Trophoblast cell (in vitro differentiated cells and primary cell): ENCODE measurements around the gene MYDGF.

Experiments used
- DNase-seq, 2 donors: peaks; one replicate each; pipeline ENCODE4 v3.0.0-alpha.2; 2016
- H2AFZ ChIP-seq: 2 replicates; pipeline ENCODE4 v1.6.1; 2013; ENCODE audit warnings: low read length, moderate library complexity, mild to moderate bottlenecking; ENCODE audit not compliant: insufficient read depth, poor library complexity
- H2AK5ac ChIP-seq: 2 replicates; pipeline ENCODE4 v1.6.1; 2013; ENCODE audit warnings: mild to moderate bottlenecking, low read length
- H2BK120ac ChIP-seq: 2 replicates; pipeline ENCODE4 v1.6.1; 2013; ENCODE audit warnings: low read length, mild to moderate bottlenecking, moderate library complexity; ENCODE audit not compliant: insufficient read depth, poor library complexity
- H2BK12ac ChIP-seq: 2 replicates; pipeline ENCODE4 v1.6.1; 2013; ENCODE audit warnings: mild to moderate bottlenecking, low read length, moderate library complexity
- H2BK5ac ChIP-seq: 2 replicates; pipeline ENCODE4 v1.6.1; 2013; ENCODE audit warnings: low read length, low read depth, moderate library complexity, mild to moderate bottlenecking; ENCODE audit not compliant: poor library complexity
- H3K14ac ChIP-seq: 2 replicates; pipeline ENCODE4 v1.6.1; 2013; ENCODE audit warnings: mild to moderate bottlenecking, low read length
- H3K18ac ChIP-seq: 2 replicates; pipeline ENCODE4 v1.6.1; 2013; ENCODE audit warnings: mild to moderate bottlenecking, low read length
- H3K23ac ChIP-seq: 2 replicates; pipeline ENCODE4 v1.6.1; 2013; ENCODE audit warnings: low read length
- H3K27ac ChIP-seq: 2 replicates; pipeline ENCODE4 v1.5.1; 2013; ENCODE audit warnings: low read depth, mild to moderate bottlenecking, inconsistent platforms, low read length, moderate library complexity
- H3K27me3 ChIP-seq: 2 replicates; pipeline ENCODE4 v1.6.1; 2013; ENCODE audit warnings: inconsistent platforms, mild to moderate bottlenecking, low read length, moderate library complexity; ENCODE audit not compliant: insufficient read depth
- H3K36me3 ChIP-seq, 2 experiments: 1 replicate in 1 of 2; 2 replicates in 1 of 2; pipeline ENCODE4 v1.6.1; 2013; ENCODE audit warnings: low read length in 2 of 2, mild to moderate bottlenecking in 2 of 2, moderate library complexity in 1 of 2; ENCODE audit not compliant: insufficient read depth in 2 of 2, control insufficient read depth in 1 of 2
- H3K4ac ChIP-seq: 2 replicates; pipeline ENCODE4 v1.6.1; 2013; ENCODE audit warnings: low read depth, mild to moderate bottlenecking, low read length, moderate library complexity
- H3K4me1 ChIP-seq, 2 experiments: 1 replicate in 1 of 2; 2 replicates in 1 of 2; pipeline ENCODE4 v1.6.1; 2013; ENCODE audit warnings: low read length in 2 of 2, mild to moderate bottlenecking in 2 of 2, moderate library complexity in 1 of 2; ENCODE audit not compliant: insufficient read depth in 2 of 2, control insufficient read depth in 1 of 2
- H3K4me2 ChIP-seq: 2 replicates; pipeline ENCODE4 v1.6.1; 2013; ENCODE audit warnings: inconsistent platforms, mild to moderate bottlenecking, low read length, moderate library complexity
- H3K4me3 ChIP-seq: 2 replicates; pipeline ENCODE4 v1.5.1; 2013; ENCODE audit warnings: mild to moderate bottlenecking, low read depth, low read length, inconsistent platforms
- H3K79me1 ChIP-seq: one replicate; pipeline ENCODE4 v1.6.1; 2013; ENCODE audit warnings: low read length
- H3K79me2 ChIP-seq: 2 replicates; pipeline ENCODE4 v1.6.1; 2013; ENCODE audit warnings: low read length, mild to moderate bottlenecking; ENCODE audit not compliant: control insufficient read depth, insufficient read depth, poor library complexity
- H3K9ac ChIP-seq: 2 replicates; pipeline ENCODE4 v1.6.1; 2013; ENCODE audit warnings: mild to moderate bottlenecking, low read length
- H3K9me3 ChIP-seq: 2 replicates; pipeline ENCODE4 v1.6.1; 2013; ENCODE audit warnings: low read depth, mild to moderate bottlenecking, control low read depth, inconsistent platforms, low read length; ENCODE audit not compliant: insufficient read depth
- H4K12ac ChIP-seq: 2 replicates; pipeline ENCODE4 v1.6.1; 2013; ENCODE audit warnings: low read depth, mild to moderate bottlenecking, low read length, moderate library complexity
- H4K8ac ChIP-seq: 2 replicates; pipeline ENCODE4 v1.6.1; 2013; ENCODE audit warnings: low read depth, mild to moderate bottlenecking, low read length, moderate library complexity
- H4K91ac ChIP-seq: one replicate; pipeline ENCODE4 v1.6.1; 2013; ENCODE audit warnings: low read depth, mild to moderate bottlenecking, low read length, moderate library complexity
- WGBS: extraction: QIAGEN DNeasy Blood & Tissue Kit; methylation state at CpG from one replicate; pipeline ENCODE4 v1.1.7; 2013; ENCODE audit warnings: missing lambda C conversion rate; ENCODE audit not compliant: insufficient read length, insufficient coverage; ENCODE audit errors: extremely low coverage; 5-methylcytosine and 5-hydroxymethylcytosine counted together

MYDGF gene

DNA sequence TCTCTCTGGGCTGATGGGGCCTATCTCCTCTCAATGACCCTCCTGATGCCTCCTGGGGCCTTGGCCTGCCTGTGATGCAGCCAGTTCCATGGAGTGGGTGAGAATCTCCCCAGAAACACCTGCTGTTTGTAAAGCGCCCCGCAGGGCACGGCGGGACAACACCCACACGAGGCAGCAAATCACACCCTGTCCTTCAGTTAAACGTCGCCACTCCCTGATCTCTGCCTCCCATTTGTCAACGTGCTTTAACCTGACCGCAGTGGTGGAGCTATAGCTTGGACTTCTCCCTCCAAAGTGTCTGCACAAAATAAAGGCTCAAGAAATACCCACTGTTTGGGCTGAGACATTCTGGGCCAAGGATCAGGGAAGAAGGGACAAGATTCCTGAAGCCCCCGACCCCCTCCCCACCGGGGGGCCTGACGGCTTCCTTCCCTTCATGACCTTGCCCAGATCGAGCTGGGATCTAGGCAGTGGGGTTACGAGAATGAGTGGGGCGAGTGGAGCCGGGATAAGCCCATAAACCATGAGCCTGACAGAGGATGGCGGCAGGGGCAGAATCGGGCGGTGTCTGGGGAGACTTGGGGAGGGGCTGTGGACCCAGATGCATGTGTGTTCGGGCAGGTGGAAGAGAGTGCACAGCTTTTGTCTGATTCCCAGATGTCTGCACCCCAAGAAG lies 8.0 kb downstream of the MYDGF start:
- Histone ChIP-seq H3K4me2 (no peak overlapping the region), H3K27me3 (no peaks in the 10 kb centered on the region), H2BK12ac (no peak overlapping the region), H4K91ac (no peak overlapping the region), H3K14ac (no peak overlapping the region), H2AK5ac (no peak overlapping the region), H3K36me3 (peaks cover 70 to 74% of the 10 kb centered on the region in 2 experiments), H3K9ac (no peak overlapping the region), H2BK5ac (no peak overlapping the region), H3K79me2 (peaks cover 2% of the 10 kb centered on the region), H2BK120ac (no peak overlapping the region), H3K9me3 (peaks cover 10% of the 10 kb centered on the region), H4K8ac (no peak overlapping the region), H3K23ac (no peak overlapping the region), H3K4ac (no peak overlapping the region), H3K4me1 (no peaks in the 10 kb centered on the region), H3K18ac (no peak overlapping the region), H4K12ac (no peak overlapping the region), H3K79me1 (no peaks in the 10 kb centered on the region), H3K27ac (no peak overlapping the region), H3K4me3 (no peak overlapping the region), H2AFZ (no peak overlapping the region)
- no peak for DNase-seq
- WGBS: no CpG with 5 or more reads among the region's 20 CpGs

DNA sequence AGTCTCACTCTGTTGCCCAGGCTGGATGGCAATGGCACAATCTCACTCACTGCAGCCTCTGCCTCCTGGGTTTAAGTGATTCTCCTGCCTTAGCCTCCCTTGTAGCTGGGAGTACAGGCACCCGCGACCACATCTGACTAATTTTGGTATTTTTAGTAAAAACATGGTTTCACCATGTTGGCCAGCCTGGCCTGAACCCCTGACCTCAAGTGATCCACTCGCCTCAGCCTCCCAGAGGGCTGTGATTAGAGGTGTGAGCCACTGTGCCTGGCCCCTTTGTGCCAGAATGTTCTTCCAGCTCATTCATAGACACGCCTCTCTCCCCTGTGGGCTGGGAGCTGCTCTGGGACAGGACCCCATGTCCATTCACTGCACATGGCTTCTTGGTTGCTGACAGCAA lies 9.1 kb downstream of the MYDGF start:
- no peak overlapping the region for H3K23ac ChIP-seq
- H4K8ac ChIP-seq: no peak overlapping the region
- H3K4ac ChIP-seq: no peak overlapping the region
- H3K9me3 ChIP-seq: peaks cover 10% of the 10 kb centered on the region
- H3K4me1 ChIP-seq: no peaks in the 10 kb centered on the region
- H4K12ac ChIP-seq: no peak overlapping the region
- no peak overlapping the region for H4K91ac ChIP-seq
- peaks cover 2% of the 10 kb centered on the region for H3K79me2 ChIP-seq
- no peak overlapping the region for H3K18ac ChIP-seq
- no peak overlapping the region for H2BK120ac ChIP-seq
- no CpG with 5 or more reads among the region's 4 CpGs for WGBS
- no peak overlapping the region for H3K9ac ChIP-seq
- H2BK12ac ChIP-seq: no peak overlapping the region
- no peak overlapping the region for H3K14ac ChIP-seq
- H3K36me3 ChIP-seq: peaks cover 72 to 79% of the 10 kb centered on the region in 2 experiments
- no peak overlapping the region for H3K27ac ChIP-seq
- no peaks in the 10 kb centered on the region for H3K27me3 ChIP-seq
- no peak overlapping the region for H3K4me2 ChIP-seq
- no peak overlapping the region for H2AK5ac ChIP-seq
- no peak overlapping the region for H2BK5ac ChIP-seq
- H3K79me1 ChIP-seq: no peaks in the 10 kb centered on the region
- no peak overlapping the region for H2AFZ ChIP-seq
- no peak for DNase-seq
- no peak overlapping the region for H3K4me3 ChIP-seq

DNA sequence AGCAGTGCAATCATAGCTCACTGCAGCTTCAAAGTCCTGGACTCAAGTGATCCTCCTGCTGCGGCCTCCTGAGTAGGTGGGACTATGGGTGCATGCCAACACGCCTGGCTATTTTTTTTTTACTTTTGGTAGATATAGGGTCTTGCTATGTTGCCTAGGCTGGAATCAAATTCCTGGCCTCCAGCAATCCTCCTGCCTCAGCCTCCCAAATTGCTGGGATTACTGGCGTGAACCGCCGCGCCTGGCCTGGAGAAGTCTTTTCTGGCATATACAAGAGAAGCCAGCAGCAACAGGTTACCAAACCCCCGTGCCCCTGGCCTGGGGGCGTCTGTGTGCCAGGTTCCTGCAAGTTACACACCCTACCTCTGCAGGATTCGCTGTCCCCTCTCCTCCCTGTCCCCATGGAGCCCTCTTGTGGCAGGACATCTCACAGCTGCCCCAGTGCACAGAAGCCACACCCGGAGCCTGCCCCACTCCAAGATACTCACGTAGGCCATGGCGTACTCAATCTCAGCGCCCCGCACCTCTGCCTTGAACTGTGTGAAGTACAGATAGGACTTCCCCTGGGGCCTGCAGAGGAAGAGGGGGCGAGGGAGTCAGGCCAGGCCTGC lies 9.9 kb downstream of the MYDGF start:
- no peak overlapping the region for H4K8ac ChIP-seq
- H4K91ac ChIP-seq: no peak overlapping the region
- no peak overlapping the region for H3K27ac ChIP-seq
- DNase-seq: peak; percentile 53 to 66
- no peak overlapping the region for H2AK5ac ChIP-seq
- WGBS: no CpG with 5 or more reads among the region's 15 CpGs
- H3K4me2 ChIP-seq: no peak overlapping the region
- no peak overlapping the region for H3K23ac ChIP-seq
- H2BK12ac ChIP-seq: no peak overlapping the region
- no peak overlapping the region for H4K12ac ChIP-seq
- H2AFZ ChIP-seq: no peak overlapping the region
- H2BK5ac ChIP-seq: no peak overlapping the region
- no peak overlapping the region for H2BK120ac ChIP-seq
- no peak overlapping the region for H3K4ac ChIP-seq
- peaks cover 70 to 80% of the 10 kb centered on the region in 2 experiments for H3K36me3 ChIP-seq
- no peaks in the 10 kb centered on the region for H3K4me1 ChIP-seq
- no peak overlapping the region for H3K14ac ChIP-seq
- no peak overlapping the region for H3K18ac ChIP-seq
- peaks cover 10% of the 10 kb centered on the region for H3K9me3 ChIP-seq
- no peak overlapping the region for H3K9ac ChIP-seq
- no peaks in the 10 kb centered on the region for H3K27me3 ChIP-seq
- H3K4me3 ChIP-seq: no peak overlapping the region
- H3K79me2 ChIP-seq: peaks cover 2% of the 10 kb centered on the region
- no peaks in the 10 kb centered on the region for H3K79me1 ChIP-seq

DNA sequence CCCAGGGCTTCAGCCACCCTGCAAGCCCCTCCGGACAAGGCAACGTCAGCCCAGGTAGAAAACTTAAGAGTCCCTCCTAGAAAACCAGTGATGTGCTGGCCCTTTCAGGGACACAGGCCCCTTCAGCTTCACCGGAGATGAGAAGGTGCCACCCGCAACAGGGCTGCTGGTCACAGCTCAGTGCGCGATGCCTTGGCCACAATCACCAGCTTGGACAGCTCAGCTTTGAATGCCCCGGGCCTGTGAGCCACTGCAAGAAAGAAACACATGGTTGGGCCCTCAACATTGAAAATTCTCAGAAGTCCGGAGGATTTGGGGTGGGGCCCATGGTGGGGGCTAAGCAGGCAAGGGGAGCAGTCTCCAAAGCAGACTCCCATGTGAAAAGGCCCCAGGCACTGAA lies 12.3 kb downstream of the MYDGF start:
- DNase-seq: no peak
- H3K4ac ChIP-seq: no peak overlapping the region
- no peak overlapping the region for H3K18ac ChIP-seq
- H2AFZ ChIP-seq: no peak overlapping the region
- H3K79me1 ChIP-seq: no peaks in the 10 kb centered on the region
- no peak overlapping the region for H4K8ac ChIP-seq
- H3K36me3 ChIP-seq: peaks cover 63 to 76% of the 10 kb centered on the region in 2 experiments
- WGBS: no CpG with 5 or more reads among the region's 8 CpGs
- no peak overlapping the region for H4K12ac ChIP-seq
- H3K27me3 ChIP-seq: no peaks in the 10 kb centered on the region
- H3K79me2 ChIP-seq: no peaks in the 10 kb centered on the region
- H3K23ac ChIP-seq: no peak overlapping the region
- no peak overlapping the region for H2BK5ac ChIP-seq
- no peak overlapping the region for H2BK12ac ChIP-seq
- no peak overlapping the region for H3K14ac ChIP-seq
- H2AK5ac ChIP-seq: no peak overlapping the region
- H3K4me2 ChIP-seq: no peak overlapping the region
- no peak overlapping the region for H3K4me3 ChIP-seq
- no peak overlapping the region for H3K27ac ChIP-seq
- no peak overlapping the region for H3K9ac ChIP-seq
- no peak overlapping the region for H4K91ac ChIP-seq
- H3K4me1 ChIP-seq: no peaks in the 10 kb centered on the region
- peaks cover 10% of the 10 kb centered on the region for H3K9me3 ChIP-seq
- no peak overlapping the region for H2BK120ac ChIP-seq
